Measurements from ENCODE around the gene MIS12.

DNA sequence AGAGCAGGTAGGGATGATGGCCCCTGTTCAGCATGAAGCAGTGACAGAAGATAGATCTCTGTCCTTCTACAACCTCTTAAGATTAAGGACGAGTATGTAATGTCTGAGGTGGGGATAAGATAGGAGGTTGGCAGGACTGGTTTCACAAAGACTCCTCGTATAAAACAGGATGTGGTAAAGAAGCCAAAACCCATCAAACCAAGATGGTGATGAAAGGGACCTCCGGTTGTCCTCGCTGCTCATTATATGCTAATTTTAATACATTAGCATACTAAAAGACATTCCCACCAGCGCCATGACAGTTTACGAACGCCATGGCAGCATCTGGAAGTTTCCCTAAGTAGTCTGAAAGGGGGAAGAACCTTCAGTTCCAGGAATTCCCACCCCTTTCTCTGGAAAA is 27.3 kb downstream of the MIS12 start:
- TF ChIP-seq CTCF (IDR thresholded peaks at IDR 0.05; ENCODE audit: low read length), result no peak
- no peak for TF ChIP-seq EZH2 (IDR thresholded peaks at IDR 0.05; ENCODE audit: borderline replicate concordance, low read length)

All from OCI-LY1 (cell line).